Thyroid gland (tissue), 4 donors: ENCODE measurements around the gene LRRC28.

Source experiments
- CTCF ChIP-seq, 6 experiments: fragments of 200-600 bp in 3 of 6; fragments of 450-650 bp in 3 of 6; sonication (generic) in 3 of 6; IDR thresholded peaks; one replicate each; pipeline ENCODE4 v1.5.1; 2016 to 2019; ENCODE audit warnings: antibody characterized with exemption in 6 of 6, mild to moderate bottlenecking in 2 of 6, inconsistent platforms in 1 of 6, moderate library complexity in 1 of 6
- POLR2A ChIP-seq, 2 donors: fragments of 450-650 bp; IDR thresholded peaks; one replicate each; pipeline ENCODE4 v1.6.1; 2017; ENCODE audit warnings: antibody characterized with exemption in 2 of 2, mild to moderate bottlenecking in 2 of 2, moderate library complexity in 1 of 2

GRCh38 chr15:99296386-99296785, 45.1 kb downstream of the LRRC28 start:
- TF ChIP-seq CTCF (IDR thresholded peaks at IDR 0.05): no peak
- TF ChIP-seq POLR2A (IDR thresholded peaks at IDR 0.05): no peak
